Measurements from ENCODE around the gene FHOD3. TPM values are rescaled to one million over a fixed set of nuclear protein-coding genes. Genes with fewer than 3 reads are reported as not detected.

The FHOD3 gene
- total and polyA plus RNA-seq, 2 of the 8 experiments (the other 6 are each of a cell fraction or from before 2014, with no cell fraction given) = 9.7 to 10.5 TPM

DNA sequence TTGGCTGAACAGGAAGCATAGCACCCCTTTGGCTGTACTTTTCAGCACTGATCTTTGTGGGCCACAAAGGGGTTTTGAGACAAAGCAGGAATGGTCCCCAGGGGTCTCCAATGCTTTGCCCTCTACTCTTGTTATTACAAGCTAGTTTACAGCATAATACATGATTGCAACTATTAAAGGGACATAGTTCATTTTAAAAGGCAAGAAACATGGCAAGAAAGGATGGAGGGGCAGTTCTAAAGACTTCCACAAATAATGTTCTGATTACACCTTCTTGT lies 196.6 kb downstream of the FHOD3 start:
- ChIA-PET CTCF (ENCODE audit: partially characterized antibody) (interaction anchor here (0.9 to 2.0 kb wide), 9 partner anchors 9 to 82 kb away, joined by 3 to 5 read pairs (median 3); no protein-coding TSS in a partner anchor), POLR2A (ENCODE audit: partially characterized antibody) (interaction anchor here (0.6 kb wide), 1 partner anchor 667 kb away, joined by 6 read pairs; no protein-coding TSS in a partner anchor)
- Histone ChIP-seq H4K20me1 (replicated peaks in 1 of 2; ENCODE audit: control insufficient read depth in 1 of 2, insufficient read depth in 2 of 2, low read length in 2 of 2) (no peaks in the 10 kb centered on the region), H3K9ac (replicated peaks in 1 of 4; ENCODE audit: extremely low read depth in 1 of 4, low read depth in 3 of 4, low read length in 3 of 4) (no peak overlapping the region), H2BK15ac (ENCODE audit: low read length) (no peak overlapping the region), H4K5ac (ENCODE audit: insufficient read length, low read depth, low read length) (no peak overlapping the region), H3K4me1 (replicated peaks in 1 of 4; ENCODE audit: control insufficient read depth in 3 of 4, insufficient read depth in 4 of 4, low read length in 3 of 4) (peaks cover 0 to 10% (median 7%) of the 10 kb centered on the region in 4 experiments; a peak in 6 of 7 replicates), H2BK120ac (replicated peaks; ENCODE audit: low read depth, low read length) (no peak overlapping the region), H3K79me1 (ENCODE audit: low read depth, low read length) (no peaks in the 10 kb centered on the region), H3K23me2 (ENCODE audit: low read depth, low read length) (no peaks in the 10 kb centered on the region), H3K27ac (ENCODE audit: low read depth, low read length) (no peak overlapping the region), H3K18ac (ENCODE audit: extremely low read depth, low read length) (no peak overlapping the region), H3K4ac (replicated peaks; ENCODE audit: insufficient read length, low read depth, low read length) (no peak overlapping the region), H3K79me2 (ENCODE audit: control insufficient read depth in 1 of 2, insufficient read depth in 2 of 2, low read length in 2 of 2) (no peaks in the 10 kb centered on the region; a peak in 1 of 4 replicates), H3K36me3 (ENCODE audit: control insufficient read depth in 2 of 4, insufficient read depth in 4 of 4, low read length in 3 of 4) (no peaks in the 10 kb centered on the region), H2BK5ac (ENCODE audit: low read depth, low read length) (no peak overlapping the region), H2AFZ (ENCODE audit: low read length) (no peak overlapping the region), H4K91ac (replicated peaks; ENCODE audit: insufficient read length, low read length) (no peak overlapping the region), H2BK12ac (ENCODE audit: low read depth, low read length) (no peak overlapping the region), H3K56ac (replicated peaks; ENCODE audit: insufficient read length, low read depth, low read length) (no peak overlapping the region), H2BK20ac (ENCODE audit: low read length) (no peak overlapping the region), H3K27me3 (replicated peaks in 1 of 4; ENCODE audit: control insufficient read depth in 3 of 4, extremely low read depth in 1 of 4, insufficient read depth in 3 of 4, low read length in 3 of 4) (no peaks in the 10 kb centered on the region), H2AK5ac (ENCODE audit: low read depth, low read length) (no peak overlapping the region), H4K8ac (ENCODE audit: extremely low read depth, insufficient read depth, low read length) (no peak overlapping the region), H3K4me2 (ENCODE audit: insufficient read depth in 1 of 2, low read depth in 2 of 2, low read length in 2 of 2) (no peak overlapping the region; a peak in 1 of 4 replicates), H3K23ac (ENCODE audit: insufficient read length) (no peak overlapping the region), H3K14ac (ENCODE audit: insufficient read length) (no peak overlapping the region), H3K9me3 (ENCODE audit: insufficient read depth in 2 of 2, low read depth in 1 of 2, low read length in 1 of 2) (no peaks in the 10 kb centered on the region), H3K4me3 (ENCODE audit: extremely low read depth in 1 of 4, insufficient read depth in 2 of 4, low read depth in 3 of 4, low read length in 4 of 4) (no peak overlapping the region)
- DNase-seq (ENCODE audit: low read depth in 1 of 2, low spot score in 2 of 2) = no peak
- no peak for TF ChIP-seq POLR2AphosphoS5 (IDR thresholded peaks at IDR 0.05; ENCODE audit: low read depth, low read length)
- TF ChIP-seq SP1 (IDR thresholded peaks at IDR 0.05; ENCODE audit: low read depth, low read length) = no peak
- TF ChIP-seq CHD2 (IDR thresholded peaks at IDR 0.05; ENCODE audit: low read length) = no peak
- no peak for TF ChIP-seq TAF7 (optimal IDR thresholded peaks at IDR 0.05; ENCODE audit: borderline replicate concordance, low read depth, low read length)
- no peak for TF ChIP-seq KDM1A (IDR thresholded peaks at IDR 0.05; ENCODE audit: borderline replicate concordance, low read length)
- TF ChIP-seq FOSL1 (IDR thresholded peaks at IDR 0.05; ENCODE audit: insufficient read depth, low read depth, low read length) = no peak
- no peak for TF ChIP-seq RNF2 (IDR thresholded peaks at IDR 0.05; ENCODE audit: borderline replicate concordance, low read depth, low read length, missing control alignments, poor library complexity, severe bottlenecking)
- TF ChIP-seq RFX5 (IDR thresholded peaks at IDR 0.05; ENCODE audit: borderline replicate concordance, low read depth, low read length) = no peak
- TF ChIP-seq, protein P1, sequence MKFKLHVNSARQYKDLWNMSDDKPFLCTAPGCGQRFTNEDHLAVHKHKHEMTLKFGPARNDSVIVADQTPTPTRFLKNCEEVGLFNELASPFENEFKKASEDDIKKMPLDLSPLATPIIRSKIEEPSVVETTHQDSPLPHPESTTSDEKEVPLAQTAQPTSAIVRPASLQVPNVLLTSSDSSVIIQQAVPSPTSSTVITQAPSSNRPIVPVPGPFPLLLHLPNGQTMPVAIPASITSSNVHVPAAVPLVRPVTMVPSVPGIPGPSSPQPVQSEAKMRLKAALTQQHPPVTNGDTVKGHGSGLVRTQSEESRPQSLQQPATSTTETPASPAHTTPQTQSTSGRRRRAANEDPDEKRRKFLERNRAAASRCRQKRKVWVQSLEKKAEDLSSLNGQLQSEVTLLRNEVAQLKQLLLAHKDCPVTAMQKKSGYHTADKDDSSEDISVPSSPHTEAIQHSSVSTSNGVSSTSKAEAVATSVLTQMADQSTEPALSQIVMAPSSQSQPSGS (IDR thresholded peaks at IDR 0.05; ENCODE audit: low read length) = no peak
- FAIRE-seq = no peak
